ENCODE measurements around the gene SCAF11. TPM values are rescaled to one million over a fixed set of nuclear protein-coding genes. Genes with fewer than 3 reads are reported as not detected.

SCAF11 gene
- total RNA-seq, 1 donor from 2014 or later, result 63.4 TPM

DNA sequence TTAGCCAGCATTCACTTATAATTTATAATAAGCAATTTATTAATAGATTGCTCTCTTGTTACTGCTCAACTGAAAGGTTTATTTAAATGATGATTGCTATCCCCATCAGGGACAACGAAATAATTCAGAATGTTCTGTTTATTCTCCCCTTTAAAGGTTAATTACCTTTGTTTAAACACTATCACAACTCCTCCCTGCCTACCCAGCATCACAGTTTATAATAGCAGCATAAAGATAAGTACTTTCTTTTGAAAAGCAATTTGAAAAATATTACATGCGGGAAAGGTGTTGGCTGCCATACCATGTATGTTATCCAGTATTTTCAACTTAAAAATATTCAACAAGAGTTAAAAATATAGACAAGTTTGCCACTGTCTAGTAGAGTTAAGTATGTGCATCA is 30.6 kb downstream of the SCAF11 start:
- H3K27ac Mint-ChIP-seq (ENCODE audit: unreplicated experiment), result no peak overlapping the region
- H3K27me3 Mint-ChIP-seq (ENCODE audit: unreplicated experiment), result no peaks in the 10 kb centered on the region
- H3K9me3 Mint-ChIP-seq (ENCODE audit: unreplicated experiment), result no peaks in the 10 kb centered on the region
- no peak for DNase-seq
- H3K36me3 Mint-ChIP-seq (ENCODE audit: unreplicated experiment), result no peaks in the 10 kb centered on the region
- no peak overlapping the region for H3K4me3 Mint-ChIP-seq (ENCODE audit: unreplicated experiment)
- TF ChIP-seq, protein P1, sequence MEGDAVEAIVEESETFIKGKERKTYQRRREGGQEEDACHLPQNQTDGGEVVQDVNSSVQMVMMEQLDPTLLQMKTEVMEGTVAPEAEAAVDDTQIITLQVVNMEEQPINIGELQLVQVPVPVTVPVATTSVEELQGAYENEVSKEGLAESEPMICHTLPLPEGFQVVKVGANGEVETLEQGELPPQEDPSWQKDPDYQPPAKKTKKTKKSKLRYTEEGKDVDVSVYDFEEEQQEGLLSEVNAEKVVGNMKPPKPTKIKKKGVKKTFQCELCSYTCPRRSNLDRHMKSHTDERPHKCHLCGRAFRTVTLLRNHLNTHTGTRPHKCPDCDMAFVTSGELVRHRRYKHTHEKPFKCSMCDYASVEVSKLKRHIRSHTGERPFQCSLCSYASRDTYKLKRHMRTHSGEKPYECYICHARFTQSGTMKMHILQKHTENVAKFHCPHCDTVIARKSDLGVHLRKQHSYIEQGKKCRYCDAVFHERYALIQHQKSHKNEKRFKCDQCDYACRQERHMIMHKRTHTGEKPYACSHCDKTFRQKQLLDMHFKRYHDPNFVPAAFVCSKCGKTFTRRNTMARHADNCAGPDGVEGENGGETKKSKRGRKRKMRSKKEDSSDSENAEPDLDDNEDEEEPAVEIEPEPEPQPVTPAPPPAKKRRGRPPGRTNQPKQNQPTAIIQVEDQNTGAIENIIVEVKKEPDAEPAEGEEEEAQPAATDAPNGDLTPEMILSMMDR (IDR thresholded peaks at IDR 0.05; ENCODE audit: partially characterized antibody, unreplicated experiment), result no peak
- H3K4me1 Mint-ChIP-seq (ENCODE audit: low read depth, unreplicated experiment), result peaks cover 1% of the 10 kb centered on the region

DNA sequence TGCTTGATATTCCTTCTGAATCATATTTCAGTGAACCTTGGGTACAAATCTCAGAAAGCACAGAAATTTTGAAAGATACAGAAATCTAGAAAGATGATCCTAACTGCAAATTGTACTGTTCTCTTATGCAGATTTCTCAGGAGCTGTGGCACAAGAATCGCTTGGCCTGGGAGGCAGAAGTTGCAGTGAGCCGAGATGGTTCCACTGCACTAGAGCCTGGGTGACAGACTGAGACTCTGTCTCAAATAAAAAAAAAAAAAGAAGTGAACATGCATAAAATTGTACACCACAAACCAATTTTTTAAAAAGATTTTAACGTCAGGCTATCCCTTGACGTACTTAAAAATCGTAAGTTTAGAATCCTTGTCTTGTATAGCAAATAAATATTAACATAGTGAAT is 31.3 kb downstream of the SCAF11 start:
- no peak overlapping the region for H3K27ac Mint-ChIP-seq (ENCODE audit: unreplicated experiment)
- no peak for DNase-seq
- TF ChIP-seq, protein P1 (IDR thresholded peaks at IDR 0.05; ENCODE audit: partially characterized antibody, unreplicated experiment), result no peak
- no peaks in the 10 kb centered on the region for H3K36me3 Mint-ChIP-seq (ENCODE audit: unreplicated experiment)
- no peak overlapping the region for H3K4me3 Mint-ChIP-seq (ENCODE audit: unreplicated experiment)
- H3K27me3 Mint-ChIP-seq (ENCODE audit: unreplicated experiment), result no peaks in the 10 kb centered on the region
- no peaks in the 10 kb centered on the region for H3K9me3 Mint-ChIP-seq (ENCODE audit: unreplicated experiment)
- H3K4me1 Mint-ChIP-seq (ENCODE audit: low read depth, unreplicated experiment), result no peaks in the 10 kb centered on the region

DNA sequence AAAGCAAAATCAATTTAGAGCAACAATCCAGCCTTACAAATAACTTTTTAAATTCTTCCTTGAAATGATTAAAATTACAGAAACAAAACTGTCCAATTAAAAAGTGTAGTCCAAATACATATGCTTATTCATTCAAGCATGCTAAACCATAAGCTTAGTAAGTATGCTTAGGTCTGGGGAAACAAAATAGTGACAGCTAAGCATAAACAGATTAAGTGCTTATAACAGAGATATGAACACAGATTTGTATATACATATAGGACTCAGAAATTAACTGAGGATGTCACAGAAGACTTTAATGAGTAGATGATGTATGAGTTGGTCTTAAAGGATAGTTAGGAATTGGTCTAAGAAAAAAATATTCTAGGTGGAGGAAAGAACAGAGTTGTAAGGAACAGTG is 41.8 kb downstream of the SCAF11 start:
- Mint-ChIP-seq H3K36me3 (ENCODE audit: unreplicated experiment) (no peaks in the 10 kb centered on the region), H3K27me3 (ENCODE audit: unreplicated experiment) (no peaks in the 10 kb centered on the region), H3K27ac (ENCODE audit: unreplicated experiment) (no peak overlapping the region), H3K9me3 (ENCODE audit: unreplicated experiment) (no peaks in the 10 kb centered on the region), H3K4me1 (ENCODE audit: low read depth, unreplicated experiment) (no peaks in the 10 kb centered on the region), H3K4me3 (ENCODE audit: unreplicated experiment) (no peak overlapping the region)
- TF ChIP-seq, protein P1 (IDR thresholded peaks at IDR 0.05; ENCODE audit: partially characterized antibody, unreplicated experiment), result no peak
- DNase-seq, result no peak

DNA sequence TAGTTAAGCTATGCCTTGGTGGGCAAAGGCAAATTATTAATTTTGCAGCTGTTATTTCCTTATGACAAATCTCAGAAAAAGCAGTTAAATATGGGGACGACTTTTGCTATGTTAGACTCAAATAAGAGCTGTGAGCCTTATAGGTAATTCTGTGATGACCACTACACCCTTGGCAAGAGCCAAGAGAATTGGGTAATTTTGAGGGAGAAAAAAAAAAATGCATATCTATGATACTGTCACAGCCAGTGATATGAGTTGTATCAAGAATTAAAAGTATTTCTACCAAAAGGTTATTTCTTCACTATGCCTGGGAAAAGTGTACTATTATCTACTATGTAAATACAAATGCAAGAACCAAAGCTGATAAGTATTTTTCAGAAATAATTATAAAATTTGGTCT is 43.9 kb downstream of the SCAF11 start:
- no peak for DNase-seq
- Mint-ChIP-seq H3K36me3 (ENCODE audit: unreplicated experiment) (no peaks in the 10 kb centered on the region), H3K27ac (ENCODE audit: unreplicated experiment) (no peak overlapping the region), H3K4me3 (ENCODE audit: unreplicated experiment) (no peak overlapping the region), H3K4me1 (ENCODE audit: low read depth, unreplicated experiment) (no peaks in the 10 kb centered on the region), H3K27me3 (ENCODE audit: unreplicated experiment) (no peaks in the 10 kb centered on the region), H3K9me3 (ENCODE audit: unreplicated experiment) (no peaks in the 10 kb centered on the region)
- TF ChIP-seq, protein P1 (IDR thresholded peaks at IDR 0.05; ENCODE audit: partially characterized antibody, unreplicated experiment), result no peak

DNA sequence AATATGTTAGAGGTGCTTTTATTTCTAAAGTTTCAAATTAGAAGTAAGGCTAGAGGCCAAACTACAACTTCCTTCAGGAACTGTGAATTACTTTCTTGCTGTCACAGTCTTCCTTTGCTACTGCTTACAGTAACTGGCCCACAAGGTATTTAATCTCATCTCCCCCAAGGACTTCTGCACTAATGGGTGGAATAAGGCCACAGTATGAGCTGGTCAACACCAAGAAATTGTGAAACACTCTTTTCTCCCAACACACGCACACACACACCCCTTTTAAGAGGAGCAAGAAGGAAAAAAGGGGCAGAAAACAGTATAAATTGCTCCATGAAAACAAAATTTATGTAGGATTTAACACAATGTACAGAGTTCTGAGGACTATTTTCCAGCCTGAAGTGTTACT is 45.6 kb downstream of the SCAF11 start:
- Mint-ChIP-seq H3K27ac (ENCODE audit: unreplicated experiment) (no peak overlapping the region), H3K36me3 (ENCODE audit: unreplicated experiment) (no peaks in the 10 kb centered on the region), H3K9me3 (ENCODE audit: unreplicated experiment) (no peaks in the 10 kb centered on the region), H3K4me3 (ENCODE audit: unreplicated experiment) (no peak overlapping the region), H3K27me3 (ENCODE audit: unreplicated experiment) (no peaks in the 10 kb centered on the region), H3K4me1 (ENCODE audit: low read depth, unreplicated experiment) (no peaks in the 10 kb centered on the region)
- TF ChIP-seq, protein P1 (IDR thresholded peaks at IDR 0.05; ENCODE audit: partially characterized antibody, unreplicated experiment), result no peak
- no peak for DNase-seq

Measured in glutamatergic neuron (in vitro differentiated cells).